VCaP (cell line): ENCODE measurements around the gene NGEF.

ENCODE experiments used
- H3K27ac ChIP-seq: fragments of 450-650 bp; 2 replicates; pipeline ENCODE4 v1.5.1; 2017
- CTCF ChIP-seq: fragments of 450-650 bp; conservative IDR thresholded peaks from 2 replicates; pipeline ENCODE4 v1.5.1; 2017; ENCODE audit warnings: mild to moderate bottlenecking, moderate library complexity

NGEF gene

GRCh38 chr2:232865165-232865564 lies 147.9 kb downstream of the NGEF start:
- no peak for TF ChIP-seq CTCF
- H3K27ac ChIP-seq: no peak overlapping the region

- H3K27ac ChIP-seq: no peak overlapping the region
- no peak for TF ChIP-seq CTCF
Observed at GRCh38 chr2:232863996-232864395, 149.1 kb downstream of the NGEF start.

GRCh38 chr2:232861353-232861752 lies 151.7 kb downstream of the NGEF start:
- H3K27ac ChIP-seq: no peak overlapping the region
- no peak for TF ChIP-seq CTCF

GRCh38 chr2:232860593-232861241 lies 152.3 kb downstream of the NGEF start:
- no peak for TF ChIP-seq CTCF

GRCh38 chr2:232859385-232859916 lies 153.6 kb downstream of the NGEF start:
- no peak overlapping the region for H3K27ac ChIP-seq
- no peak for TF ChIP-seq CTCF

More at GRCh38 chr2:232860593-232861241, 152.3 kb downstream of the NGEF start:
- H3K27ac ChIP-seq: no peak overlapping the region

- no peak overlapping the region for H3K27ac ChIP-seq
- TF ChIP-seq CTCF: no peak
Observed at GRCh38 chr2:232857158-232857563, 155.9 kb downstream of the NGEF start.

GRCh38 chr2:232854082-232854481 lies 159.0 kb downstream of the NGEF start:
- no peak for TF ChIP-seq CTCF
- H3K27ac ChIP-seq: no peak overlapping the region
